Trophoblast cell (in vitro differentiated cells and primary cell): Measurements from ENCODE around the gene CORO7.

Experiments
- DNase-seq, 2 donors: peaks; one replicate each; pipeline ENCODE4 v3.0.0-alpha.2; 2016
- H2AFZ ChIP-seq: 2 replicates; pipeline ENCODE4 v1.6.1; 2013; ENCODE audit warnings: low read length, moderate library complexity, mild to moderate bottlenecking; ENCODE audit not compliant: insufficient read depth, poor library complexity
- H2AK5ac ChIP-seq: 2 replicates; pipeline ENCODE4 v1.6.1; 2013; ENCODE audit warnings: mild to moderate bottlenecking, low read length
- H2BK120ac ChIP-seq: 2 replicates; pipeline ENCODE4 v1.6.1; 2013; ENCODE audit warnings: low read length, mild to moderate bottlenecking, moderate library complexity; ENCODE audit not compliant: insufficient read depth, poor library complexity
- H2BK12ac ChIP-seq: 2 replicates; pipeline ENCODE4 v1.6.1; 2013; ENCODE audit warnings: mild to moderate bottlenecking, low read length, moderate library complexity
- H2BK5ac ChIP-seq: 2 replicates; pipeline ENCODE4 v1.6.1; 2013; ENCODE audit warnings: low read length, low read depth, moderate library complexity, mild to moderate bottlenecking; ENCODE audit not compliant: poor library complexity
- H3K14ac ChIP-seq: 2 replicates; pipeline ENCODE4 v1.6.1; 2013; ENCODE audit warnings: mild to moderate bottlenecking, low read length
- H3K18ac ChIP-seq: 2 replicates; pipeline ENCODE4 v1.6.1; 2013; ENCODE audit warnings: mild to moderate bottlenecking, low read length
- H3K23ac ChIP-seq: 2 replicates; pipeline ENCODE4 v1.6.1; 2013; ENCODE audit warnings: low read length
- H3K27ac ChIP-seq: 2 replicates; pipeline ENCODE4 v1.5.1; 2013; ENCODE audit warnings: low read depth, mild to moderate bottlenecking, inconsistent platforms, low read length, moderate library complexity
- H3K27me3 ChIP-seq: 2 replicates; pipeline ENCODE4 v1.6.1; 2013; ENCODE audit warnings: inconsistent platforms, mild to moderate bottlenecking, low read length, moderate library complexity; ENCODE audit not compliant: insufficient read depth
- H3K36me3 ChIP-seq, 2 experiments: 1 replicate in 1 of 2; 2 replicates in 1 of 2; pipeline ENCODE4 v1.6.1; 2013; ENCODE audit warnings: low read length in 2 of 2, mild to moderate bottlenecking in 2 of 2, moderate library complexity in 1 of 2; ENCODE audit not compliant: insufficient read depth in 2 of 2, control insufficient read depth in 1 of 2
- H3K4ac ChIP-seq: 2 replicates; pipeline ENCODE4 v1.6.1; 2013; ENCODE audit warnings: low read depth, mild to moderate bottlenecking, low read length, moderate library complexity
- H3K4me1 ChIP-seq, 2 experiments: 1 replicate in 1 of 2; 2 replicates in 1 of 2; pipeline ENCODE4 v1.6.1; 2013; ENCODE audit warnings: low read length in 2 of 2, mild to moderate bottlenecking in 2 of 2, moderate library complexity in 1 of 2; ENCODE audit not compliant: insufficient read depth in 2 of 2, control insufficient read depth in 1 of 2
- H3K4me2 ChIP-seq: 2 replicates; pipeline ENCODE4 v1.6.1; 2013; ENCODE audit warnings: inconsistent platforms, mild to moderate bottlenecking, low read length, moderate library complexity
- H3K4me3 ChIP-seq: 2 replicates; pipeline ENCODE4 v1.5.1; 2013; ENCODE audit warnings: mild to moderate bottlenecking, low read depth, low read length, inconsistent platforms
- H3K79me1 ChIP-seq: one replicate; pipeline ENCODE4 v1.6.1; 2013; ENCODE audit warnings: low read length
- H3K79me2 ChIP-seq: 2 replicates; pipeline ENCODE4 v1.6.1; 2013; ENCODE audit warnings: low read length, mild to moderate bottlenecking; ENCODE audit not compliant: control insufficient read depth, insufficient read depth, poor library complexity
- H3K9ac ChIP-seq: 2 replicates; pipeline ENCODE4 v1.6.1; 2013; ENCODE audit warnings: mild to moderate bottlenecking, low read length
- H3K9me3 ChIP-seq: 2 replicates; pipeline ENCODE4 v1.6.1; 2013; ENCODE audit warnings: low read depth, mild to moderate bottlenecking, control low read depth, inconsistent platforms, low read length; ENCODE audit not compliant: insufficient read depth
- H4K12ac ChIP-seq: 2 replicates; pipeline ENCODE4 v1.6.1; 2013; ENCODE audit warnings: low read depth, mild to moderate bottlenecking, low read length, moderate library complexity
- H4K8ac ChIP-seq: 2 replicates; pipeline ENCODE4 v1.6.1; 2013; ENCODE audit warnings: low read depth, mild to moderate bottlenecking, low read length, moderate library complexity
- H4K91ac ChIP-seq: one replicate; pipeline ENCODE4 v1.6.1; 2013; ENCODE audit warnings: low read depth, mild to moderate bottlenecking, low read length, moderate library complexity
- WGBS: extraction: QIAGEN DNeasy Blood & Tissue Kit; methylation state at CpG from one replicate; pipeline ENCODE4 v1.1.7; 2013; ENCODE audit warnings: missing lambda C conversion rate; ENCODE audit not compliant: insufficient read length, insufficient coverage; ENCODE audit errors: extremely low coverage; 5-methylcytosine and 5-hydroxymethylcytosine counted together

Gene CORO7

GRCh38 chr16:4450931-4451519, 34.6 kb upstream of the CORO7 start:
- Histone ChIP-seq H2BK12ac (no peak overlapping the region), H3K27me3 (no peaks in the 10 kb centered on the region), H3K4me2 (no peak overlapping the region), H3K79me1 (no peaks in the 10 kb centered on the region), H4K12ac (no peak overlapping the region), H2AK5ac (no peak overlapping the region), H3K4me3 (no peak overlapping the region), H4K8ac (no peak overlapping the region), H3K18ac (no peak overlapping the region), H3K27ac (no peak overlapping the region), H2BK120ac (no peak overlapping the region), H3K23ac (no peak overlapping the region), H2BK5ac (no peak overlapping the region), H3K14ac (no peak overlapping the region), H3K9ac (no peak overlapping the region), H3K4ac (no peak overlapping the region), H2AFZ (no peak overlapping the region), H4K91ac (no peak overlapping the region), H3K9me3 (peaks cover 2% of the 10 kb centered on the region), H3K4me1 (no peaks in the 10 kb centered on the region), H3K36me3 (peaks cover 57 to 71% of the 10 kb centered on the region in 2 experiments), H3K79me2 (no peaks in the 10 kb centered on the region)
- WGBS, result no CpG with 5 or more reads among the region's 14 CpGs
- no peak for DNase-seq

- Histone ChIP-seq H2BK12ac (no peak overlapping the region), H4K8ac (no peak overlapping the region), H3K79me2 (no peaks in the 10 kb centered on the region), H3K36me3 (peaks cover 55 to 70% of the 10 kb centered on the region in 2 experiments), H3K18ac (no peak overlapping the region), H3K9me3 (peaks cover 2% of the 10 kb centered on the region), H3K4me1 (no peaks in the 10 kb centered on the region), H2BK120ac (no peak overlapping the region), H3K23ac (no peak overlapping the region), H3K9ac (no peak overlapping the region), H2BK5ac (no peak overlapping the region), H3K4me2 (no peak overlapping the region), H2AK5ac (no peak overlapping the region), H3K79me1 (no peaks in the 10 kb centered on the region), H2AFZ (no peak overlapping the region), H3K14ac (no peak overlapping the region), H3K27ac (no peak overlapping the region), H3K4ac (no peak overlapping the region), H4K12ac (no peak overlapping the region), H3K27me3 (no peaks in the 10 kb centered on the region), H3K4me3 (no peak overlapping the region), H4K91ac (no peak overlapping the region)
- no CpG with 5 or more reads among the region's 14 CpGs for WGBS
- no peak for DNase-seq
These were observed 34.0 kb upstream of the CORO7 start for GRCh38 chr16:4450430-4450829.

GRCh38 chr16:4443986-4444385, 27.6 kb upstream of the CORO7 start:
- Histone ChIP-seq H4K12ac (no peak overlapping the region), H2BK5ac (no peak overlapping the region), H2AK5ac (no peak overlapping the region), H3K4ac (no peak overlapping the region), H3K79me2 (no peaks in the 10 kb centered on the region), H3K4me1 (no peaks in the 10 kb centered on the region), H4K8ac (no peak overlapping the region), H3K36me3 (peaks cover 64 to 81% of the 10 kb centered on the region in 2 experiments), H2BK120ac (no peak overlapping the region), H2AFZ (no peak overlapping the region), H3K9me3 (peaks cover 2% of the 10 kb centered on the region), H3K14ac (no peak overlapping the region), H3K4me2 (no peak overlapping the region), H3K27me3 (no peaks in the 10 kb centered on the region), H3K9ac (no peak overlapping the region), H2BK12ac (no peak overlapping the region), H3K18ac (no peak overlapping the region), H3K27ac (no peak overlapping the region), H3K79me1 (no peaks in the 10 kb centered on the region), H3K4me3 (no peak overlapping the region), H4K91ac (no peak overlapping the region), H3K23ac (no peak overlapping the region)
- DNase-seq, result no peak
- WGBS, result no CpG with 5 or more reads among the region's 4 CpGs

DNA sequence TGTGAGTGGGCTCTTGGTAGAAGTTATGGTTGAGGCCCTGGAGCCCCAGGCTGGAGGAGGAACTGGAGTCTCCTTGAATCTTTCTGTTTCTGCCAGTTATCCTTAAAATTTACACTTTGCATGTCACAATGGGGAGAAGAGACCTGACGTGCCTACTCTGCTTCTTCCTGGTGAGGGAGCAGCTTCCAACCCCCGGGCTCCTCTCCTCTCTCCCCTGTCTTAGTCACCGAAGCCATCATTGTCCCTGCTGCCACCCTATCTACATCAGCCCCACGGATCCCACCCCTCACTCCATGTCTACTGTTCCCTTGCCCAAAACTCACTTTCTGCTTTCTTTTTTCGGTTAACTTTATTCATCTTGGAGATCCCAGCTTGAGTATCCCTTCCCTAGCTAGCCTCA, 26.9 kb upstream of the CORO7 start:
- Histone ChIP-seq H3K4me2 (no peak overlapping the region), H3K4me3 (no peak overlapping the region)
- no peak for DNase-seq

More for the DNA sequence above, 26.9 kb upstream of the CORO7 start:
- Histone ChIP-seq H3K4me1 (no peaks in the 10 kb centered on the region), H3K9me3 (peaks cover 2% of the 10 kb centered on the region), H2AFZ (no peak overlapping the region), H4K91ac (no peak overlapping the region), H3K9ac (no peak overlapping the region), H2AK5ac (no peak overlapping the region), H4K8ac (no peak overlapping the region), H3K27me3 (no peaks in the 10 kb centered on the region), H4K12ac (no peak overlapping the region), H3K14ac (no peak overlapping the region), H3K27ac (no peak overlapping the region), H3K18ac (no peak overlapping the region), H3K36me3 (peaks cover 61 to 76% of the 10 kb centered on the region in 2 experiments), H3K23ac (no peak overlapping the region), H2BK120ac (no peak overlapping the region), H2BK12ac (no peak overlapping the region), H2BK5ac (no peak overlapping the region), H3K79me1 (no peaks in the 10 kb centered on the region), H3K79me2 (no peaks in the 10 kb centered on the region), H3K4ac (no peak overlapping the region)
- no CpG with 5 or more reads among the region's 5 CpGs for WGBS
